C4-2B (cell line): ENCODE results near the gene CSPG5.

Experiments used
- H3K27ac ChIP-seq: fragments of 450-650 bp; 2 replicates; pipeline ENCODE4 v1.5.1; 2017
- ZFX ChIP-seq: fragments of 450-650 bp; IDR thresholded peaks from 2 replicates; pipeline ENCODE4 v1.6.1; 2017
- TF ChIP-seq, protein P1 (sequence below): fragments of 450-650 bp; conservative IDR thresholded peaks from 2 replicates; pipeline ENCODE4 v1.5.1; 2017; ENCODE audit warnings: mild to moderate bottlenecking

Gene CSPG5

DNA sequence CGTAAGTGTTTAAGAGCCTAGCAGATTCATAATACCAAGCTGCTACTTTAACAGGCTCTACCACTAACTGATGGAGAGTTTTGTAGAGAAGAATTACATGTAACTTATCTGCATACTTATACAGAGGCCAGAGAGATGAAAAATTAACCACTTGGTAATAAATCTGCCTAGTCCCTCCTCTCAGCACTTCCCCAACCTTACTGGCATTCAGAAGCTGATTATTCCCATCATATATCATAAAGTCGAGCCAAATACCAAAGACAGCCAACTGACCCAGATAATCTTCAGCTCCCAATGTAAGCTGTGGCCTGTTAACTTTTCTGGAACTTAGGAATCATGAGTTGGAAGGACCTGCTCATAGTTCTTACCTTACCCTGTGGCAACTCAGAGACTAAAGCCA, 25.5 kb upstream of the CSPG5 start:
- no peak overlapping the region for H3K27ac ChIP-seq
- no peak for TF ChIP-seq ZFX
- TF ChIP-seq, protein P1, sequence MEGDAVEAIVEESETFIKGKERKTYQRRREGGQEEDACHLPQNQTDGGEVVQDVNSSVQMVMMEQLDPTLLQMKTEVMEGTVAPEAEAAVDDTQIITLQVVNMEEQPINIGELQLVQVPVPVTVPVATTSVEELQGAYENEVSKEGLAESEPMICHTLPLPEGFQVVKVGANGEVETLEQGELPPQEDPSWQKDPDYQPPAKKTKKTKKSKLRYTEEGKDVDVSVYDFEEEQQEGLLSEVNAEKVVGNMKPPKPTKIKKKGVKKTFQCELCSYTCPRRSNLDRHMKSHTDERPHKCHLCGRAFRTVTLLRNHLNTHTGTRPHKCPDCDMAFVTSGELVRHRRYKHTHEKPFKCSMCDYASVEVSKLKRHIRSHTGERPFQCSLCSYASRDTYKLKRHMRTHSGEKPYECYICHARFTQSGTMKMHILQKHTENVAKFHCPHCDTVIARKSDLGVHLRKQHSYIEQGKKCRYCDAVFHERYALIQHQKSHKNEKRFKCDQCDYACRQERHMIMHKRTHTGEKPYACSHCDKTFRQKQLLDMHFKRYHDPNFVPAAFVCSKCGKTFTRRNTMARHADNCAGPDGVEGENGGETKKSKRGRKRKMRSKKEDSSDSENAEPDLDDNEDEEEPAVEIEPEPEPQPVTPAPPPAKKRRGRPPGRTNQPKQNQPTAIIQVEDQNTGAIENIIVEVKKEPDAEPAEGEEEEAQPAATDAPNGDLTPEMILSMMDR: no peak

DNA sequence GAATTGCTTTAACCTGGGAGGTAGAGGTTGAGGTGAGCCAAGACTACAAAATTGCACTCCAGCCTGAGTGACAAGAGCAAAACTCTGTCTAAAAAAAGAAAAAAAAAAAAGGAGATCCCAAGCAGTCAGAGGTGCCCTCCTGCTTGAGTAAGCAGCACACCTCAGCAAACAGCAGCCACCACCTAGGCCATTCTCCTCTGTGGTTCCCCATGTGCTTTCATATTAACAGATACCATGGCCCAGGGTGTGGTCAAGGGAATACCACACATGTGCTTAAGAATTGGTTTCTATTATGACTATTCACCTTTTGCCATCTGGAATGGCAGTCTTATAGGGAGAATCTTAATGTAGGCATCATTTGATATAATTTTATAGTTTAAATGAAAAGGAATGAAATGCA, 24.7 kb upstream of the CSPG5 start:
- H3K27ac ChIP-seq: no peak overlapping the region
- no peak for TF ChIP-seq ZFX
- TF ChIP-seq, protein P1: no peak

DNA sequence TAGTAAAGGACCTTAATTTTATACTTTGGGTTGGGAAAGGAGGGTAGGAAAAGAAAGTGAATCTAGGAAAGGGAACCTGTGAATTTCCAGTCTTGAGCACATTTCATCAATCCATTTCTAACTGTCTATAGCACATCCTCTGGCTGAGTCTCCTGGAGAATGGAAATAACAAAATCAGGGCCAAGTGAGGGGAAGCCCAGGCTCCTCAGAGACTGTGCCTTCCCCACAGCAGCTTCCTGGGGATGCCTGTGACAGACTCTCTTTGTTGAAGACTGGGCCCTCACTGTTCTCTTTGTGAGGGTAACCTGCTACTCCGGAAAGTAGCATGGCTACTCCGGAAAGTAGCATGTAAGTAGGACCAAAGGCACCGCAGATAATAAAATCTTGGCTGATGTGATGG, 22.6 kb upstream of the CSPG5 start:
- H3K27ac ChIP-seq: no peak overlapping the region
- TF ChIP-seq, protein P1: no peak
- TF ChIP-seq ZFX: no peak

DNA sequence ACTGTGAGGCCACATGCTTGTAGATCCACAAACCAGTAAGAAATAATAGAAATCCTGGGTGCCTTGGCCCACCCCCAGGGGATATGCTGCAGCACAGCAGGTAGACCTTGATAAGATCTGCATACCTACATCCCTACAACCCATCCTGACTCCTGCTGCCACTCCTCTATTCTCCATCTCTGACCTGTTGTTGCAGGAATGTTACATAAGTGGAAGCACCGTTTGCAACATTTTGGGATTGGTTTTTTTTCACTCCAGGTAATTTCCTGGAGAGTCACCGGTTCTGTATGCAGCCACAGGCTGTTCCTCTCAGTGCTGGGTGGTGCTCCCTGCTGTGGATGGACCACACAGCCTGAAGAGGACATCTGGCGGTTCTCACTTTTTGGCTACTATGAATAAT, 16.1 kb upstream of the CSPG5 start:
- no peak overlapping the region for H3K27ac ChIP-seq
- TF ChIP-seq, protein P1: no peak
- no peak for TF ChIP-seq ZFX

DNA sequence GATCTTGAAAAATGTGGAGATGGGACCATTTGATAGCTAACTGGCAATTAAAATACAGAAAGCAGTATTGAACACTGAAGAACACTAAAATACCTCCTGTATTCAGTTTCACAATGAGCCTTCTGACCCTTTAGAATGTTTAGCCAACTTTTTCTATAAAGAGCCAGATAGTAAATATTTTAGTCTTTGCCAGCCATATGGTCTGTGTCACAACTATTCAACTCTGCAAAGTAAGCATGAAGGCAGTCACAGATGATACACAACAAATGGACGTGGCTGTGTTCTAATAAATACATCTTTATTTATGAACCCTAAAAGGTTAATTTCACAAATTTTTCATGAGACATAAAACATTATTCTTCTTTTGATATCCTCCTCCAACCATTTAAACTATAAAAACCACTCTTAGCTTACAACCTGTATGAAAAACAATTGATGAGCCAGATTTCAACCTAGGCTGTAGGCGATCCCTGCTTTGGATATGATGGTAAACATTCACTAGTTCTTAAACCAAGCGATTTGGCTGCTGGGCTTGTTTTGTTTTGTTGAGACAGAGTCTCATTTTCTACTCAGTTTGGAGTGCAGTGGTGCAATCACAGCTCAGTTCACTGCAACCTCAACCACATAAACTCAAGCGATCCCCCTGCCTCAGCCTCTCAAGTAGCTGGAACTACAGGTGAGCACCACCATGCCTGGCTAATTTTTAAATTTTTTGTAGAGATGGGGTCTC, 13.6 kb upstream of the CSPG5 start:
- no peak overlapping the region for H3K27ac ChIP-seq
- TF ChIP-seq, protein P1: no peak
- TF ChIP-seq ZFX: no peak

DNA sequence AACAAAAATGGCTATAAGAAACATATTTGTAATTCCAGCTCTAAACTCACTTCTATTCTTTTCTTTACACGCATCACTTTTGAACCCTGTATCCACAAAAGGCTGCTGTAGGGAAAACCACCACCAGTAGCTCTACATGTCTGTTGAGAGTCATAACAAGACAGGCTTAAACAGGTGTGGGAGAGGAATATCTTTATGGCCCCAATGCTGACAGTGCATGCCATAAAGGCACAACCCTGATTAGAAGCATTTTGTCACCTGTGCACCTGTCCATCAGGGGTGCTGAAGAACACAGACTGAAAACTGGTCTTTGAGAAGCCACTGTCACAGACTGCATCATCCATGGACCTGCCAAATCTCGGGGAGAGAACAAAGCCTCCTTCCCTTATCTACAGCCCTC, 11.6 kb upstream of the CSPG5 start:
- TF ChIP-seq ZFX: no peak
- TF ChIP-seq, protein P1: no peak
- no peak overlapping the region for H3K27ac ChIP-seq

DNA sequence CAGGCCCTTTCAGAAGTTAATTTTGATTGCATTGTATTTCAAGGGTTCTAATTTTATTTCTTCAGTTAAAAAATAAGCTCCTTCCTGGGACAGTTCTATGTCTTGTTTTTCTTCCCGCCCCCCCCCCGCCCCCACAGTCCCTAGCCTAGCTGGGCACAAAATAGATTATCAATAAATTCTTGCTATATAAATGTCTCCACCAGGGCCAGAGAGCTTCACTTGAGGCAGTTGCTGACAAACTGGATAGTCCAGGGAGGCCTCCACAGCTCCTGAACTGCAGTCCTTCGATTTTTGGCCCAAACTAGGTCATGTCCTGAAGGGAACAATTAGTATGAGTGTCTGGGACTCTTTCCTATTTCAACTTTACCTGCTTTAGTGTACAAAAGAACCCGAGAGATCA, 9.9 kb upstream of the CSPG5 start:
- no peak overlapping the region for H3K27ac ChIP-seq
- TF ChIP-seq, protein P1: no peak
- TF ChIP-seq ZFX: no peak
